Stimulated activated CD8-positive, alpha-beta memory T cell treated with anti-CD3 and anti-CD28 coated beads, Interleukin-12 subunit alpha, Interleukin-12 subunit beta, amount 100 ng/mL, for 24 hours (primary cell): ENCODE data around the gene SSNA1.

Source experiments
- DNase-seq: peaks from one replicate; pipeline ENCODE4 v3.0.0-alpha.2; 2020; ENCODE audit errors: extremely low read depth

The SSNA1 gene

DNA sequence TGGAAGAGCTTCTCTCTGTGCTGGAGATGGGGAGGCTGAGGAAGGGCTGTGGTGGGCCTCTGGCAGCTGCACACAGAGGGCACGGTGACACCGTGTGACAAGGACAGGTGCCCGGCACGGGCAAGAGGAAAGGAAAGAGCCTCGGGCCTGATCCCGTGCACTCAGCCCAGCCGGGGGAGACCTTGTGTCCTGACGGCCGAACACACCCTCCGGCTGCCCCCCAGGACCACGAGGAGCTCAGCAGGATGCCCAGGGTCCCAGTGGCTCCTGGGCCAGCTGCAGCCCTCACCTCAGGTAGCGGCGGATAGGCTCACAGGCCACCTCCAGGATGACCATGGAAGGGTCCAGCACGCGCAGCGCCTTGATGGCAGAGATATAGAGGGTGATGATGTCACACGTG lies 5.6 kb upstream of the SSNA1 start:
- no peak for DNase-seq

DNA sequence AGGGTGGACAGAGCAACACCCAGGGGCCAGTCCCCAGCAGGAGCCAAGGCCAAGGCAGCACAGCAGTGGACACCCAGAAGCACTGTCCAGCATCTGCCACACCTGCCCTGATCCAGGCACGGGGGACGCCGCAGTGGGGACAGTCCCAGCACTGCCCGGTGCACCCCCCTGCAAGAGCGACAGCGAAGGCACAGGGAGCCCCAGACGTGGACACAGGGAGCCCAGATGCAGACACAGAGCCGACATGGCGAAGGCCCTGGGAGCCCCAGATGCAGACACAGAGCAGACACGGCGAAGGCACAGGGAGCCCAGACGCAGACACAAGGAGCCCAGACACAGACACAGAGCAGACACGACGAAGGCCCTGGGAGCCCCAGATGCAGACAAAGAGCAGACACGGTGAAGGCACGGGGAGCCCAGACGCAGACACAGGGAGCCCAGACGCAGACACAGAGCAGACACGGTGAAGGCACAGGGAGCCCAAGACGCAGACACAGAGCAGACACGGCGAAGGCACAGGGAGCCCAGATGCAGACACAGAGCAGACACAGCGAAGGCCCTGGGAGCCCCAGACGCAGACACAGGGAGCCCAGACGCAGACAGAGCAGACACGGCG lies 4.4 kb upstream of the SSNA1 start:
- no peak for DNase-seq

GRCh38 chr9:137184881-137185660 lies 3.4 kb upstream of the SSNA1 start:
- DNase-seq, result no peak

DNA sequence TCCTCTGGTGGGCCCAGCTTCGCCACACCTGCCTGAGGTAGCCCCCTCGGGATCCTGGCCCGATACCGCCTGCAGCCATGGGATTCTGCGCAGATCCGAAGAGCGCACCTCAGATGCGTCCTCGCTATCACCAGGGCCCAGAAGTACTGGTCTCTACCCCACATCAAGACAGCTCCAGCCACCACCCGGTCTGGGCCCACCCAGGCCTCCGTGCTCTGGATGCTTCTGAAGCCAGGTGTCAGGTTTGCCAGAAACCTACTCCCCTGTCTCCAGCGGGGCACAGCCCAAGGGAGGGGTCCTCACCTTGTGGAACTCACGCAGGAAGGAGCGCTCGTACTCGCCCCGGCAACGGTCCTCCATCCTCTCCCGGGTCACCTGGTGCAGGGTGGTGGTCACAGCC lies 2.6 kb upstream of the SSNA1 start:
- no peak for DNase-seq

GRCh38 chr9:137186385-137186784 lies 2.1 kb upstream of the SSNA1 start:
- DNase-seq, result no peak

DNA sequence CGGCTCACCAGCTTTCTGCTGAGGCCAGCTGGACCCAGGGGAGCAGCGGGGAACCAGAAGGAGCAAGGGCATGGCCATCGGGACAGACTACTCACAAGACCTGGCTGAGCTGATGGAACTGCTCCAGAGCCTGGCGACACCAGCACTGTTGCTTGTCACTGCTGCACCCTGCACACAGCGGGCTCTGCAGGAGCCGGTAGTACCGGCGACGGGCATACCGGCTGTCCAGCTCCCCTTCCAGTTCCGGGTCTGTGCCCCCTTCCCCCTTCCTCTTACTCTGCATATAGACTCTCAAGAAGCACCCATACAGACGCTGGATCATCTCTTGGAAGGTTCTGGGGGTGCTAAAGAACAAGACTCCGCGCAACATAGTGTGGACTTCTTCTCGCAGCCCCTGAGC lies 1.1 kb upstream of the SSNA1 start:
- no peak for DNase-seq

DNA sequence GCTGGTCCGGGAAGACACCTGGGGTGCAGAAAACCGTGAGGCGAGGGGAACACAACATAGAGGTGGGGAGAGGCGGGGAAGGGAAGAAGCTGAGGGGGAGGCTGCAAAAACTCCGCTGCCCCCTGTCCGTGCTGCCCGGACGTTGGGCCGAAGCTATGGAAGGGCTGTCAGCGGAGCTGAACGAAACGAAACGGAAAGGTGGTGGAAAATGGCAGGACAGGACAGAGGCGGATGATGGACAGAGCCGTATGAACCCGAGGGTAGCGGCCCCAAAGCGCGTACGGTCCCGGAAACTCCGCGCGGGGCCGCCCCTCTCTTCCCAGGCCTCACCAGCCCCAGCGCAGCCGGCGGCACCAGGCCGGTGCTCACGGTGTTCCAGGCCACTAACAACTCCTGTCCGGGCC lies 388 bp upstream of the SSNA1 start:
- no peak for DNase-seq

- DNase-seq, result no peak
These were observed 1.1 kb downstream of the SSNA1 start for GRCh38 chr9:137189297-137190295.

DNA sequence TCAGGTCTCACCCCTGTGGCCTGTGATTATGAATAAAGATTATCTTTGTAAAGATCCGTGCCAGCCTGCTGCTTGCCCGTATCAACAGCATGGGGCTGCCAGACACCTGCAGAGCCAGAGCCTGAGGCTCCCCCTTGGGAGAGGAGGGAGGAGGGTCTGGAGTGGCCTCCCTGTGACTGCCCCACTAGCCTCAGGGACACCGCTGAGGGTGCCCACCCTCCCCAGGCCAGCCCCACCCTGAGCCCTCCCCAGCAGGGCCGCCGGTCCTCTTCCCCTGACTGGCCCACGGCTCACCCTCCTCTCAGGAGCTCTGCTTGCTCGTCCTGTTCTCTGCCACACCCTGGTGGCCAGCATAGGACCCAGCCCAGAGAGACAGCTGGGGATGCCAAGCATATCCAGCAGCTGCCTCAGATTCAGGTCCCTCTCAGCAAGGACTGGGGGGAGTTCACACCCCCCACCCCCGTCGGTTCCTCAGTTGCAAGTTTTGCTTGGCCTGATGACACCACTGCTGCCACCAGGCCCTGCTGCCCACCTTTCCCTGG lies 1.9 kb downstream of the SSNA1 start:
- DNase-seq, result no peak

- no peak for DNase-seq
These were observed 2.8 kb downstream of the SSNA1 start for GRCh38 chr9:137191245-137191644.

- no peak for DNase-seq
These were observed 3.4 kb downstream of the SSNA1 start for GRCh38 chr9:137191691-137192447.

DNA sequence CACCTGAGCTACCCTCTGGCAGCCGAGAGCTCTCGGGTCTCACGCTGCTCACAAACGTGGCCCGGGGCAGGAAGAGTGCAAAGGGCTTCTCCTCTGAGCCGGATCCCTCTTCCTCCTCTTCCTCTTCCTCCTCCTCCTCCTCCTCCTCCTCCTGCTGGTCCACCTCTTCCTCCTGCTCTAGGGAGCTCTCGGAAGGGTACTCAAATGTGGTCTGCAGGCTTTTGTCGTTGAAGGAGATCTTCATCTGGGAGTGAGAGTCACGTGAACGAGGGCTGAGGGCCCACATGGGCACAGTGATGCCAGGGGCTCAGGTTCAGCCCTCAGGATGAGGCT lies 3.9 kb downstream of the SSNA1 start:
- no peak for DNase-seq

DNA sequence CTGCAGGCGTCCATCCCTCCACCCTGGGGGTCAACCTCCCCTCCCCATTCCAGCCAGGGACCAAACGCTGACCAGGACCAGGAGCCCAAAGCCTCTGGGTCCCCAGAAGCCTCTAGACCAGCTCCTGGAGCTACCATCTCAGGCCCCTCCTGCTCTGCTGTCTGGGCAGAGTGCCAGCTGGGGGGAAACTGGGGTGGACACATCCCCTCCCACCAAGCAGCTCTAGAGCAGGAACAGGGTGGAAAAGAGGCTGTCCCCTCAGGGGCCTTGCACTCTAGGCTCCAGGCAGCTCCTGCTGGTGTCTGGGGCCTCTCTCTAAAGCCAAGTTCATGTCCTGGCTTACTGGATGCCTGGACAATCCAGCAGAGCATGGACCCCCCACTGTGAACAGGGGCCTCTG lies 4.4 kb downstream of the SSNA1 start:
- no peak for DNase-seq

DNA sequence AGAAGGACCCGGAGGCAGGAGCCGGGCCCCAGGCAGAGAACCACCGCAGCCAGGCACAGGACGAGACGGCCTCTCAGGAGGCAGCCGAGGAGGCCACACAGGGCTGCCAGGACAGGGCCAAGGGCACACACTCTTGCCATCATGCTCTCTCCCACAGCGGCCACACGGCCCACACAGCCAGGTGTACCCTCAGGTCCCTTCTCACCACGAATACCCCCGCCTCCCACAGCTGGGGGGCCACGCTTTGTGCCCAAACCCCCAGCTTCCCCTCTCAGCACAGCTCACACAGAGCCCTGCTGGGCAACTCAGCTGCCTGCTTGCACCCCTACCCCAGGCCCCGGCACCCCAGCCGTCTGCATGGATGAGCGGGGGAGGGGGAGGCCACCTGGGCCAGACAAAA lies 5.3 kb downstream of the SSNA1 start:
- DNase-seq, result no peak

DNA sequence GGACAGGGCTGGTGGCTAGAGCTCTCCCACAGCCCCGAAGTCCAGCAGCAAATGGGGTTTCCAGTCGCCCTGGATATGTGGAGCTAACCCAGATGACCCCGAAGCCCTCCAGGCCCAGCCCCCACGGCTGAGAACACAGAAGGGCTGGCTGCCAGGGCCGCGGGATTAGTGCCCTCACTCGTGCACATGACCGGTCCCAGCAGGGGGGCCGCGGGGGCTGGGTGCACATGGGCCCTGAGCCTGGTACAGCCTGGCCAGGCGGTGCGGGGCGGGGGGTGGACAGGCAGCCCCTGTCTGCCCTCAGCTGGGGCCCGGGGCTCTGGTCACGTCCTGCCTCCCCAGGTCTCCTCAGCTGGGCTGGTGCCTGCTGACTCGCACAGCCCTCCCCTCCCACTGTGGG lies 5.9 kb downstream of the SSNA1 start:
- DNase-seq, result no peak

- DNase-seq, result no peak
These were observed 6.4 kb downstream of the SSNA1 start for GRCh38 chr9:137194909-137195308.

DNA sequence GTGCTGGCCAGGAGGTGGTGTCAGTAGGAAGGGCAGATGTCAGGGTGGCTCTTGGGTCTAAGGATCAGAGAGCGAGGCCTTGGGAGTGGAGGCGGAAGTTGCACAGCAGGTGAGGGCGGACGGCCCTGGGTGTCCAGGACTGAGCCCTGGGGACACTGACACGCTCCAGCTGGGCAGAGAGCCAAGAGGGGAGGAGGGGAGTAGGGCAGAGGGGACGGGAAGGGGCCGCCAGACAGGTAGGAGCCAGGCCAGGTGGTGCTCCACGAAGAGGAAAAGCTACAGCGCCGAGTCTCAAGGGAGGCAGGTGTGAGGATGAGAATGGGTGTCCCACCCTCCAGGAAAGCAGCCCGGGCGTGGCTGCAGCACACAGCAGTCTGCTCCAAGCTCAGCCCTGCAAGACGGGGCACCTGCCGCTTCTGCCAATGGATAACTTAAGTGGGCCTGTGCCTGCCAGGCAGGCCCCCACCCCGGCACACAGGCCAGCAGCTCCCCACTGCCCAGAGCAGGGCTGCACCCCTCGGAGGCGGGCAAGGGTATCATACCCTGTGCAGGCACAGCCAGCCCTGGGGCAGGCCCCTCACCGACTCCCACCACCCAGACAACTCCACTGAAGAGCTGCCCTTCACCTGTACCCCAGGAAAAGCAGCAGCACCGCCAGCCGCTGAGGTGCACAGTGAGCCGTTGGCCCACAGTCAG lies 7.2 kb downstream of the SSNA1 start:
- no peak for DNase-seq

GRCh38 chr9:137198051-137198901 lies 9.8 kb downstream of the SSNA1 start:
- no peak for DNase-seq

DNA sequence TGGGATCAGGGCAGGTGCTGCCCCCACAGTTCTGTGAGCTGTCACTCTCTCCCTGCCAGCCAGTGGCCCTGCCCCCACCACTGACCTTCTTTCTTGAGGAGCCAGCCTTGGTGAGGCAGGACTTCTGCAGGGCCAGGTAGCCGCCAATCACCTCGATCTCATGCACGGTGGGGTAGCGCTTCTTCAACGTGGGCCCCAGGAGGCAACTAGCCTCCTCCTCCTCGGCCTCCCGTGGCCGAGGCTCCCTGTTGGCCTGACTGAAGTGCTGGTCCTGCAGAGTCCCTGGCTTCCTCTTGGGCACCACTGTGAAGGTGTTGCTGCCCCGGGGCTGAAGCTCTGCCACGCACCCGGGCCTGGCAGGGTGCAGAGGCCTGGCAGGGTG lies 10.4 kb downstream of the SSNA1 start:
- DNase-seq, result no peak
